Activated B cell treated with CpG ODN at 0.5 μM for 24 hours (primary cell): Measurements from ENCODE around the gene KCNQ1. TPM values are rescaled to one million over a fixed set of nuclear protein-coding genes. Genes with fewer than 3 reads are reported as not detected.

ENCODE experiments used
- ATAC-seq: fragments of 200-7000 bp; cut with Tn5 transposase; one replicate; pipeline ENCODE4 v1.10.0; 2021; ENCODE audit warnings: low read depth, mild to moderate bottlenecking, moderate library complexity
- CTCF ChIA-PET: fragments of 350-600 bp; sonication (Branson Sonifier 250); formaldehyde crosslinking; loops from one replicate; lab custom pipeline; 2021; ENCODE audit warnings: antibody characterized with exemption; lab: Charles Lee
- POLR2A ChIA-PET: fragments of 350-600 bp; sonication (Branson Sonifier 250); formaldehyde crosslinking; loops from one replicate; lab custom pipeline; 2021; ENCODE audit warnings: antibody characterized with exemption; lab: Charles Lee
- DNase-seq: peaks from one replicate; pipeline ENCODE4 v3.0.0; 2022
- H3K27ac Mint-ChIP-seq: one replicate; pipeline ENCODE4 v1.8.0; 2020; ENCODE audit warnings: mixed read lengths
- H3K27me3 Mint-ChIP-seq: one replicate; pipeline ENCODE4 v1.8.0; 2021; ENCODE audit warnings: mixed read lengths
- H3K36me3 Mint-ChIP-seq: one replicate; pipeline ENCODE4 v1.8.0; 2021; ENCODE audit warnings: low read depth, mixed read lengths
- H3K4me1 Mint-ChIP-seq: one replicate; pipeline ENCODE4 v1.8.0; 2021; ENCODE audit warnings: mixed read lengths
- H3K4me3 Mint-ChIP-seq: one replicate; pipeline ENCODE4 v1.8.0; 2020; ENCODE audit warnings: mild to moderate bottlenecking, mixed read lengths
- H3K9me3 Mint-ChIP-seq: one replicate; pipeline ENCODE4 v1.8.0; 2020; ENCODE audit warnings: mixed read lengths
- intact Hi-C: fragments of 100-400 bp; cut with micrococcal nuclease; formaldehyde crosslinking; loops from one replicate; pipeline ENCODE4 v1.15.1; 2024
- total RNA-seq: library from RNA; stranded (reverse); gene quantifications from 2 replicates; pipeline ENCODE4 v1.2.3, GENCODE V29; 2022
- TF ChIP-seq, protein P1 (sequence below): fragments of 200-600 bp; IDR thresholded peaks from one replicate; pipeline ENCODE4 v1.8.0; 2022; ENCODE audit warnings: antibody characterized with exemption, mild to moderate bottlenecking

KCNQ1 gene
- total RNA-seq, 1 donor from 2014 or later: 6.5 TPM

DNA sequence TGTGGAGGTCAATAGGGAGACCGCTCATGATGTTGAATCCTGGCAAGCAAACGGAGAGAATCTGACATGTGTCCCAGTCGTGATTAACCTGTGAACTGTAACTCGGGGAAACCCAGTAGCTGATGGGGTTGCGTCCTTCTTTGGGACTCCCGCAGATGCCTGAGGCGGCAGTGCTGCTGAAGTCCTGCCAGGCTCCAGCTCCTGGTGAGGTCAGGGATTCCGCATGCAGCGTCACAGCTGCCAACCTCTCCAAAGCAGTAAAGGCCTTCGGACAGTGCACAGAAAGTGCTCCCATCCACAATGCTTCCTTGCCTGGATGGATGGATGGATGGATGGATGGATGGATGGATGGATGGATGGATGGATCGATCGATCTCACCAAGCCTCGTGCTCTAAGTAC is 13.5 kb downstream of the KCNQ1 start:
- no peak overlapping the region for H3K4me3 Mint-ChIP-seq
- intact Hi-C loops: no loop called here
- no peak overlapping the region for H3K27ac Mint-ChIP-seq
- H3K27me3 Mint-ChIP-seq: no peaks in the 10 kb centered on the region
- ChIA-PET CTCF (no interaction called here), POLR2A (no interaction called here)
- ATAC-seq (no peak), DNase-seq (no peak)
- peaks cover 2% of the 10 kb centered on the region for H3K9me3 Mint-ChIP-seq
- no peaks in the 10 kb centered on the region for H3K36me3 Mint-ChIP-seq
- TF ChIP-seq, protein P1, sequence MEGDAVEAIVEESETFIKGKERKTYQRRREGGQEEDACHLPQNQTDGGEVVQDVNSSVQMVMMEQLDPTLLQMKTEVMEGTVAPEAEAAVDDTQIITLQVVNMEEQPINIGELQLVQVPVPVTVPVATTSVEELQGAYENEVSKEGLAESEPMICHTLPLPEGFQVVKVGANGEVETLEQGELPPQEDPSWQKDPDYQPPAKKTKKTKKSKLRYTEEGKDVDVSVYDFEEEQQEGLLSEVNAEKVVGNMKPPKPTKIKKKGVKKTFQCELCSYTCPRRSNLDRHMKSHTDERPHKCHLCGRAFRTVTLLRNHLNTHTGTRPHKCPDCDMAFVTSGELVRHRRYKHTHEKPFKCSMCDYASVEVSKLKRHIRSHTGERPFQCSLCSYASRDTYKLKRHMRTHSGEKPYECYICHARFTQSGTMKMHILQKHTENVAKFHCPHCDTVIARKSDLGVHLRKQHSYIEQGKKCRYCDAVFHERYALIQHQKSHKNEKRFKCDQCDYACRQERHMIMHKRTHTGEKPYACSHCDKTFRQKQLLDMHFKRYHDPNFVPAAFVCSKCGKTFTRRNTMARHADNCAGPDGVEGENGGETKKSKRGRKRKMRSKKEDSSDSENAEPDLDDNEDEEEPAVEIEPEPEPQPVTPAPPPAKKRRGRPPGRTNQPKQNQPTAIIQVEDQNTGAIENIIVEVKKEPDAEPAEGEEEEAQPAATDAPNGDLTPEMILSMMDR: no peak
- peaks cover 37% of the 10 kb centered on the region for H3K4me1 Mint-ChIP-seq

DNA sequence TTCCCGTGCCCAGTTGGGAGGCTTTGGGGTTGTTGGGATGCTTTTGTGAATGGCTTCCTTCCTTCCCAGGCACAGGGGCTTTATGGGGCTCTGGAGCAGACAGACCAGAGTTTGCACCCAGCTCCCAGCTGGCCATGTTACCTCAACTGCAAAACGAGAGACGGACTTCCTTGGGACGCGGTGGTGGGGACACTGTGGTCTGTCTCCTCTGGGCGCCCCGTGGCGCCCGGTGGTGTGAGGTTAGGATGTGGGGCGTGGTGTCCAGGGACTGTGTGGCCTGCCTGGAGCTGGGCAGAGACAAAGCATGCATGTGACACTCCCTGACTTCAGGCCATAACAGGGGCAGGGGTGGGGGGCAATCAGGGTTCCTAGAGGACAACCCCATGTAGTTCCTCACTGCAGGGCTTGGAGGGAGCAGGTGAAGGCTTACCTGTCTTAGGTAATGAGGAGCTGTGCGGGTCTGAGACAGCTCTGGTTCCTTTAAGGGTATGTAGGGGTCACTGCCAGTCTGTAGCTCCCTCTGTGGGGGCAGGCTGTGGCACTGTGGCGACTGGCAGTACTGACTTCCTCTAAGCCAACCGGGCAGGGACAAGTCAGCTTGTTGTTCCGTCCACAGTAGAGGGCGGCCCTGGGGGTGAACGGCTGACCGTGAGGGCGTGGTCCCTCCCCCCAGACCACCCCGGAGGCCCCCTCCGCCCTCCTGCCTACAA is 14.4 kb downstream of the KCNQ1 start:
- Mint-ChIP-seq H3K4me3 (no peak overlapping the region), H3K4me1 (peaks cover 45% of the 10 kb centered on the region), H3K36me3 (no peaks in the 10 kb centered on the region), H3K27me3 (no peaks in the 10 kb centered on the region), H3K9me3 (peaks cover 2% of the 10 kb centered on the region), H3K27ac (no peak overlapping the region)
- no peak for DNase-seq
- TF ChIP-seq, protein P1: no peak
- CTCF ChIA-PET: no interaction called here
- ATAC-seq: no peak
- POLR2A ChIA-PET: no interaction called here
- intact Hi-C loops: no loop called here

DNA sequence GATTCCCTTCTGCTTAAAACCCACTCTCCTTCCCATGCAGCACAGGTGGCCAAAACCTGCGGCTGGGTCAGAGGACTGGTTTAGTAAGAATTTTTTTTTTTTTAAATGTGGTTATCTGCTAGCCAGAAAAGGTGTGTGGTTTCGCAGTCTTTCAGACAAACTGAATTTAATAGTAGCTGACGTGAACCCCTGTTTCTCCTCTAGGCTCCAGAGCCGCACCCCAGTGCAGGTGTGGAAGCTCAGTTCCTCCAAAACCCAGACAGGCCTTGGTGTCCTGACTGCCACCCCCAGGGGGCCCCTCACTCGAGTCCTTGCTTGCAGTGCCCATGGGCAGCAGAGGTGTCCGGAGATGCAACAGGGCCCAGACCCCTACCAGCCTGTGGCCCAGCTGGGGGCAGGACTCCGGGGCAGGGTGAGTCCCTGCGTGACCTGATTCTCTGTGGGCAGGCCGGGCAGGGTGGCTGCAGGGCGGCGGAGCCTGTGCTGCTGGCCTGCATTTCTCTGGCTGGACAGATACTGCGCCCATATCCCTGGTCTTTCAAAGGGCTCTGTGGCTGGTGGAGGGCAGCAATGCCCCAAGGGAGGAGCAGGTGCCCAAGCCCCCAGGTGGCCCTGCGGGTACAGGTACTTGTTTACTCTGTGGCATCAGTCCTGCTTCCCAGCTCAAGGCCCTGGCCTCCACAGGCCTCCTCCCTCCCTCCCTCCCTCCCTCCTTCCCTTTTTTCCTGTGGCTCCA is 15.2 kb downstream of the KCNQ1 start:
- H3K4me3 Mint-ChIP-seq: no peak overlapping the region
- CTCF ChIA-PET: no interaction called here
- peaks cover 53% of the 10 kb centered on the region for H3K4me1 Mint-ChIP-seq

DNA sequence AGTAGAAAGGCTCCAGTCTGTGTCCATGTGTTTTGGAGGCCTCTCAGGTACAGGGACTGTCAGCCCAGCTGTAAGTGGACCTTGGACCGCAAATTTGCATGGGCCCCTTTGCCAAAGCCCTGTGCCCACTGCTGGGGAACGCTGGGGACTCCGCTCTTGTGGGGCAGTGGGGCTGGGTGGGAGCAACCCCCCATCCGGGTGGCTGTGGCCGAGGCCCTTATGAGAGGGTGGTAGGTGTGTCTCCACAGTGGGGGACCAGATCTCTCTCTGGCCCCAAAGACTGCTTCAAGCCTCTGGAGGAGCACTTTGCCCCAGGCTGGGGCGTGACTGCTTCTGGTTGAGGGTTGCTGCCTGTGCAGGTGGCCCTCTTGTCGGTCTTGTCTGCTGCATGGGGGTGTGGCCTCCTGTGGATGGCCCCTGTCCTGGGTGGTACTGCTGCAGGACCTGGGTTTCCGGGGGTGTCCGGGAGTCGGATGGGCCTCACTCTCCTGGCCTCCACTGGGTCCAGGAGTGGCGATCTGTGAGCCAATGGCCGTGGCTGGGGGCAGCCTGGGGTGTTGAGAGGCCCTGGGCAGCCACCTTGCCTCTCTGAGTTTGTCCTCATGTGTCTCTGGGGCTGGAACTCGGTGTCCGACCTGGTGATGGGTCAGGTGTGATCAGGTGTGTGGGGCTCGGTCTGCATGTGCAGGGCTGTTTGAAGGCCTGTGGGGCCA is 15.9 kb downstream of the KCNQ1 start:
- ATAC-seq (no peak), DNase-seq (no peak)
- intact Hi-C loops: no loop called here
- Mint-ChIP-seq H3K4me3 (no peak overlapping the region), H3K27ac (no peak overlapping the region), H3K27me3 (no peaks in the 10 kb centered on the region), H3K36me3 (no peaks in the 10 kb centered on the region), H3K4me1 (peaks cover 55% of the 10 kb centered on the region), H3K9me3 (no peaks in the 10 kb centered on the region)
- TF ChIP-seq, protein P1: no peak
- CTCF ChIA-PET: no interaction called here
- POLR2A ChIA-PET: no interaction called here

More for the DNA sequence above, 15.2 kb downstream of the KCNQ1 start:
- intact Hi-C loops: no loop called here
- Mint-ChIP-seq H3K36me3 (no peaks in the 10 kb centered on the region), H3K27ac (no peak overlapping the region), H3K27me3 (no peaks in the 10 kb centered on the region), H3K9me3 (peaks cover 2% of the 10 kb centered on the region)
- TF ChIP-seq, protein P1: no peak
- ATAC-seq (peak; percentile 31), DNase-seq (no peak)
- POLR2A ChIA-PET: no interaction called here
